Stimulated activated CD8-positive, alpha-beta memory T cell treated with anti-CD3 and anti-CD28 coated beads, Interleukin-15, amount 100 ng/mL, for 48 hours (primary cell): Measurements from ENCODE around the gene SLC24A3.
"Not testable (repeated sequence)": the region's sequence is repeated elsewhere in the genome, so short reads cannot be mapped to it uniquely, and the experiment has no call there.

Experiments
- DNase-seq, 2 donors: peaks; one replicate each; pipeline ENCODE4 v3.0.0-alpha.2; 2020; ENCODE audit warnings: low read depth in 2 of 2

The SLC24A3 gene

GRCh38 chr20:19678591-19678990 lies 466.1 kb downstream of the SLC24A3 start:
- not testable (repeated sequence) for DNase-seq

- DNase-seq: no peak
Observed at GRCh38 chr20:19679900-19680495, 467.6 kb downstream of the SLC24A3 start.

- DNase-seq: no peak
Observed at GRCh38 chr20:19682249-19682648, 469.8 kb downstream of the SLC24A3 start.

- DNase-seq: no peak
Observed at GRCh38 chr20:19683188-19683587, 470.7 kb downstream of the SLC24A3 start.

GRCh38 chr20:19683822-19684221 lies 471.4 kb downstream of the SLC24A3 start:
- DNase-seq: no peak

- no peak for DNase-seq
Observed at GRCh38 chr20:19688031-19688806, 475.8 kb downstream of the SLC24A3 start.

GRCh38 chr20:19690462-19690861 lies 478.0 kb downstream of the SLC24A3 start:
- no peak for DNase-seq

- DNase-seq: no peak
Observed at GRCh38 chr20:19691125-19691524, 478.7 kb downstream of the SLC24A3 start.

GRCh38 chr20:19692100-19692499 lies 479.7 kb downstream of the SLC24A3 start:
- DNase-seq: no peak

GRCh38 chr20:19692685-19693119 lies 480.3 kb downstream of the SLC24A3 start:
- peak; percentile 7 to 8 for DNase-seq

- no peak for DNase-seq
Observed at GRCh38 chr20:19693508-19693907, 481.1 kb downstream of the SLC24A3 start.

- DNase-seq: no peak
Observed at GRCh38 chr20:19695081-19695480, 482.6 kb downstream of the SLC24A3 start.

- DNase-seq: no peak
Observed at GRCh38 chr20:19696620-19697019, 484.2 kb downstream of the SLC24A3 start.

GRCh38 chr20:19697415-19697814 lies 485.0 kb downstream of the SLC24A3 start:
- no peak for DNase-seq

GRCh38 chr20:19699180-19699971 lies 486.9 kb downstream of the SLC24A3 start:
- DNase-seq: no peak

GRCh38 chr20:19701429-19701828 lies 489.0 kb downstream of the SLC24A3 start:
- DNase-seq: no peak

- no peak for DNase-seq
Observed at GRCh38 chr20:19706463-19706862, 494.0 kb downstream of the SLC24A3 start.

GRCh38 chr20:19709635-19710335 lies 497.3 kb downstream of the SLC24A3 start:
- DNase-seq: no peak

GRCh38 chr20:19710336-19711120 lies 498.1 kb downstream of the SLC24A3 start:
- no peak for DNase-seq

- no peak for DNase-seq
Observed at GRCh38 chr20:19711126-19711525, 498.7 kb downstream of the SLC24A3 start.

GRCh38 chr20:19712721-19713260 lies 500.3 kb downstream of the SLC24A3 start:
- no peak for DNase-seq
